Activated T-cell treated with anti-CD3 and anti-CD28 coated beads, Interleukin-2, amount 50 U/mL, for 4 hours (primary cell): ENCODE results near the gene SMARCA2. TPM values are rescaled to one million over a fixed set of nuclear protein-coding genes. Genes with fewer than 3 reads are reported as not detected.

ENCODE experiments used
- ATAC-seq, 2 donors: fragments of 200-7000 bp; cut with Tn5 transposase; one replicate each; pipeline ENCODE4 v1.10.0; 2021
- DNase-seq: peaks from one replicate; pipeline ENCODE4 v3.0.0-alpha.2; 2020
- H3K27me3 Mint-ChIP-seq: one replicate; pipeline ENCODE4 v1.8.0; 2021; ENCODE audit warnings: low read depth, mixed read lengths
- H3K36me3 Mint-ChIP-seq: one replicate; pipeline ENCODE4 v1.8.0; 2022; ENCODE audit warnings: mixed read lengths; ENCODE audit not compliant: insufficient read depth
- H3K4me1 Mint-ChIP-seq: one replicate; pipeline ENCODE4 v1.8.0; 2021; ENCODE audit warnings: low read depth, mixed read lengths
- H3K4me3 Mint-ChIP-seq: one replicate; pipeline ENCODE4 v1.8.0; 2021; ENCODE audit warnings: mild to moderate bottlenecking, moderate library complexity, mixed read lengths
- H3K9me3 Mint-ChIP-seq: one replicate; pipeline ENCODE4 v1.8.0; 2021; ENCODE audit warnings: mixed read lengths
- total RNA-seq, 3 donors: library from RNA; stranded (reverse); gene quantifications; one replicate each; pipeline ENCODE4 v1.2.1, GENCODE V29; 2021

The SMARCA2 gene
- total RNA-seq, 3 donors from 2014 or later = 65.4 to 120 (median 93.5) TPM

- Mint-ChIP-seq H3K27me3 (no peaks in the 10 kb centered on the region), H3K36me3 (no peaks in the 10 kb centered on the region), H3K9me3 (no peaks in the 10 kb centered on the region), H3K4me1 (no peaks in the 10 kb centered on the region), H3K4me3 (no peak overlapping the region)
- DNase-seq (no peak), ATAC-seq (no peak)
These were observed 199.6 kb downstream of the SMARCA2 start for GRCh38 chr9:2214707-2215106.

GRCh38 chr9:2215921-2216441 is 200.8 kb downstream of the SMARCA2 start:
- Mint-ChIP-seq H3K4me1 (no peaks in the 10 kb centered on the region), H3K27me3 (no peaks in the 10 kb centered on the region), H3K36me3 (no peaks in the 10 kb centered on the region), H3K9me3 (no peaks in the 10 kb centered on the region), H3K4me3 (no peak overlapping the region)
- ATAC-seq (no peak), DNase-seq (no peak)

- no peaks in the 10 kb centered on the region for H3K4me1 Mint-ChIP-seq
- no peak overlapping the region for H3K4me3 Mint-ChIP-seq
- H3K36me3 Mint-ChIP-seq = no peaks in the 10 kb centered on the region
- DNase-seq (no peak), ATAC-seq (no peak)
- no peaks in the 10 kb centered on the region for H3K9me3 Mint-ChIP-seq
- no peaks in the 10 kb centered on the region for H3K27me3 Mint-ChIP-seq
These were observed 201.4 kb downstream of the SMARCA2 start for GRCh38 chr9:2216591-2216990.

GRCh38 chr9:2217540-2217939 is 202.4 kb downstream of the SMARCA2 start:
- Mint-ChIP-seq H3K27me3 (no peaks in the 10 kb centered on the region), H3K36me3 (no peaks in the 10 kb centered on the region), H3K4me3 (no peak overlapping the region), H3K9me3 (no peaks in the 10 kb centered on the region), H3K4me1 (no peaks in the 10 kb centered on the region)
- ATAC-seq = no peak
- no peak for DNase-seq

GRCh38 chr9:2220036-2220435 is 204.9 kb downstream of the SMARCA2 start:
- H3K36me3 Mint-ChIP-seq = no peaks in the 10 kb centered on the region
- no peak for DNase-seq
- ATAC-seq = no peak
- H3K9me3 Mint-ChIP-seq = no peaks in the 10 kb centered on the region
- no peaks in the 10 kb centered on the region for H3K27me3 Mint-ChIP-seq
- H3K4me3 Mint-ChIP-seq = no peak overlapping the region
- no peaks in the 10 kb centered on the region for H3K4me1 Mint-ChIP-seq

GRCh38 chr9:2227144-2227867 is 212.2 kb downstream of the SMARCA2 start:
- Mint-ChIP-seq H3K27me3 (no peaks in the 10 kb centered on the region), H3K4me3 (no peak overlapping the region), H3K9me3 (peaks cover 6% of the 10 kb centered on the region), H3K4me1 (no peaks in the 10 kb centered on the region), H3K36me3 (no peaks in the 10 kb centered on the region)
- ATAC-seq = no peak
- no peak for DNase-seq

GRCh38 chr9:2228132-2228531 is 213.0 kb downstream of the SMARCA2 start:
- no peak overlapping the region for H3K4me3 Mint-ChIP-seq
- no peak for ATAC-seq
- H3K9me3 Mint-ChIP-seq = peaks cover 6% of the 10 kb centered on the region
- no peak for DNase-seq
- no peaks in the 10 kb centered on the region for H3K27me3 Mint-ChIP-seq
- H3K4me1 Mint-ChIP-seq = no peaks in the 10 kb centered on the region
- H3K36me3 Mint-ChIP-seq = no peaks in the 10 kb centered on the region

GRCh38 chr9:2228641-2229040 is 213.5 kb downstream of the SMARCA2 start:
- no peaks in the 10 kb centered on the region for H3K4me1 Mint-ChIP-seq
- DNase-seq (no peak), ATAC-seq (no peak)
- H3K9me3 Mint-ChIP-seq = peaks cover 6% of the 10 kb centered on the region
- H3K27me3 Mint-ChIP-seq = no peaks in the 10 kb centered on the region
- H3K36me3 Mint-ChIP-seq = no peaks in the 10 kb centered on the region
- H3K4me3 Mint-ChIP-seq = no peak overlapping the region

GRCh38 chr9:2229109-2229721 is 214.1 kb downstream of the SMARCA2 start:
- H3K36me3 Mint-ChIP-seq = no peaks in the 10 kb centered on the region
- ATAC-seq (no peak), DNase-seq (no peak)

GRCh38 chr9:2230362-2230761 is 215.2 kb downstream of the SMARCA2 start:
- ATAC-seq (no peak), DNase-seq (no peak)
- Mint-ChIP-seq H3K4me1 (no peaks in the 10 kb centered on the region), H3K27me3 (no peaks in the 10 kb centered on the region), H3K9me3 (peaks cover 6% of the 10 kb centered on the region), H3K36me3 (no peaks in the 10 kb centered on the region), H3K4me3 (no peak overlapping the region)

More at GRCh38 chr9:2229109-2229721, 214.1 kb downstream of the SMARCA2 start:
- Mint-ChIP-seq H3K4me1 (no peaks in the 10 kb centered on the region), H3K27me3 (no peaks in the 10 kb centered on the region), H3K4me3 (no peak overlapping the region), H3K9me3 (peaks cover 6% of the 10 kb centered on the region)

GRCh38 chr9:2231101-2231500 is 216.0 kb downstream of the SMARCA2 start:
- Mint-ChIP-seq H3K9me3 (peaks cover 6% of the 10 kb centered on the region), H3K4me3 (no peak overlapping the region), H3K4me1 (no peaks in the 10 kb centered on the region), H3K27me3 (no peaks in the 10 kb centered on the region), H3K36me3 (no peaks in the 10 kb centered on the region)
- ATAC-seq (no peak), DNase-seq (no peak)

GRCh38 chr9:2231829-2232228 is 216.7 kb downstream of the SMARCA2 start:
- no peaks in the 10 kb centered on the region for H3K4me1 Mint-ChIP-seq
- H3K9me3 Mint-ChIP-seq = peaks cover 6% of the 10 kb centered on the region
- DNase-seq (no peak), ATAC-seq (no peak)
- H3K4me3 Mint-ChIP-seq = no peak overlapping the region
- H3K36me3 Mint-ChIP-seq = no peaks in the 10 kb centered on the region
- no peaks in the 10 kb centered on the region for H3K27me3 Mint-ChIP-seq

- Mint-ChIP-seq H3K4me3 (no peak overlapping the region), H3K9me3 (peaks cover 6% of the 10 kb centered on the region), H3K4me1 (no peaks in the 10 kb centered on the region), H3K27me3 (no peaks in the 10 kb centered on the region), H3K36me3 (no peaks in the 10 kb centered on the region)
- no peak for DNase-seq
- ATAC-seq = no peak
These were observed 218.1 kb downstream of the SMARCA2 start for GRCh38 chr9:2233274-2233673.

- no peak overlapping the region for H3K4me3 Mint-ChIP-seq
- no peaks in the 10 kb centered on the region for H3K27me3 Mint-ChIP-seq
- H3K9me3 Mint-ChIP-seq = peaks cover 6% of the 10 kb centered on the region
- ATAC-seq (no peak), DNase-seq (no peak)
- H3K4me1 Mint-ChIP-seq = no peaks in the 10 kb centered on the region
- no peaks in the 10 kb centered on the region for H3K36me3 Mint-ChIP-seq
These were observed 219.3 kb downstream of the SMARCA2 start for GRCh38 chr9:2234371-2234893.

- ATAC-seq (no peak), DNase-seq (no peak)
- Mint-ChIP-seq H3K36me3 (no peaks in the 10 kb centered on the region), H3K9me3 (peaks cover under 1% of the 10 kb centered on the region), H3K4me1 (no peaks in the 10 kb centered on the region), H3K4me3 (no peak overlapping the region), H3K27me3 (peaks cover 5% of the 10 kb centered on the region)
These were observed 220.5 kb downstream of the SMARCA2 start for GRCh38 chr9:2235623-2236022.
